ENCODE results near the gene GOLGA6A.
"Not testable (repeated sequence)": the region's sequence is repeated elsewhere in the genome, so short reads cannot be mapped to it uniquely, and the experiment has no call there.

Gene GOLGA6A

DNA sequence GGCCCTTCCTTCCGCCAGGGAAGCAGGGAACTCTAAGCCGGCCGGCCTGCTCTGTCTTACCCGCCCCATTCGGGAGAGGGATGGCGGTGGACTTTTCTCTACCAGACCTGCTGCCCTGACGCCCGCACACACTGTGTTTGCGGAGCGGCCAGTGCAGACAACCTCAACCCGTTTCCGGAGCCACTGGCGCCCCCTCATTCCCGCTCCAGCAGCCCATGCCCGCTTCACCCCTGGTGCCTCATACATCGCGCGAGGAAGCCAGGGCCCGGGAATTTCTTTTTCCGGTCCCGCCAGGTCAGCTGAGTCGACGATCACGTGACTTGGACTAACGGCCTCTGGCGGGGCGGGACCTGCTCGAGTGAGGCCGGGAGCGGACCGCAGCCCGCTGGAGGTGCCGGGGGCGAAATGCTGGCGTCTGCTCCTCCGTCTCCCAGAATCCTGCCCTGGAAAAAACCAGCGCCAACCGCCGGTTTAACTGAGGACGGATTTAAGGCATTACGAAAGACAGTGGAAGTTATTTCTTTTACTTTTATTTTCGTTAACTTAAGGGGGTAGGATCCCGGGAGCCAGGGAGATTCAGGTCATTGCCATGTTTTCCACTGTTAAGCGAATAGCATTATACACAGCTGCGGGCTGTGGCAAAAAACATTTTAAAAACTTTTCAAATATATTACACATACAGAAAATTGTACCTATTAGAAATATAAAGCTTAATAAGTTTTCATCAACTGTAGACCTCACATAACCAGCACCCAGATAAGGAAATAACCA is 17.8 kb upstream of the GOLGA6A start:
- DNase-seq, result peak; percentile 87

DNA sequence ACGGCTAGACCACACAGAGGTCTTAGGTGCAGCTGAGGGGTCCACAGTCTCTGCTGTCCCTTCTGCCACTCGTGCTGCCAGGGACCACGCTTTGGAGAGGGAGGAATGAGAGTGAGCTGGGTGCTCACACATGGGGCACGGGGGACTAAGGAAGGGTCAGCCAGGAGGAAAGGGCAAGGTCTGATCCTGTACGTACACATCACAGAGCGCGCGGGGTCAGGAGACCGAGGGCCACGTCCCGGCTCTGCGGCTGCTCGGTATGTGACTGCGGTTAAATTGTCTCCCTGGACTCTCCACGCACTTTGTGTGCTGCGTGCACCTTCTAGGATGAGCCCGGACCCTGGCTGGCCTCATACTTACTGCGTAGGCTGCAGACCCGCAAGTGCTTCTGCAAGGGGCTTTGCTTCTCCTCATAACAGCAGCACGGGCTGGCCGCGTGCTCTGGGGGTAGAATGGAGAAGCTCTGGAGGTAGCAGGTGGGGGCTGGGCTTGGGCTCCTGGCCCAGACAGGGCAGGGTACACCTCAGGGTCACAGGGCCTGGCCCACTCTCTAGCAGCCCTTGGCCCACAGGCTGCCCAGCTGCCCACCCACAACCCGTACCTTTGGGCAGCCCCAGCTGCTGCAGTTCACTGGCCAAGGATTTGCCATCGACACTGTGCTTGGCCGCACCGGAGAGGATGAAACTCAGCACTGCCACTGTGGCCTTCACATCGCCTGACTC is 14.6 kb upstream of the GOLGA6A start:
- not testable (repeated sequence) for DNase-seq

DNA sequence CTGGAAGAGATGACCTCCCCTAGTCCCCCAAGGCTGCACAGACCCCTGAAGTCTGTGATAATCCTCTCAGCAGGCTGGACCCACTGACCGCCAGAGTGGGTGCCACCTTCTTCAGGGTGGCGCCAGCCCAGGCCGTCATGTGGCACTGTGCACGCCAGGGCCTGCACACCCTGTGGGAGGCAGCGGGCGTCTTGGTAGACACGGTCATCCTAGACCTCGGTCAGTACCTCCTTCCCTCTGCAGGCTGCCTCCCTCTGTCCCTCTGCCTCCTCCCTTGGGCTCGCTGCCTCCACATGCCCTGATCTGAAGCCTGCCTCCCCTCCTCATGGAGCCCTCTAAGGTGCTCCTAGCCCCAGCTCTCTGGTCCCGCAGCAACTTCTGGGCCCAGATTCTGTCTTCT is 13.3 kb upstream of the GOLGA6A start:
- DNase-seq, result not testable (repeated sequence)

DNA sequence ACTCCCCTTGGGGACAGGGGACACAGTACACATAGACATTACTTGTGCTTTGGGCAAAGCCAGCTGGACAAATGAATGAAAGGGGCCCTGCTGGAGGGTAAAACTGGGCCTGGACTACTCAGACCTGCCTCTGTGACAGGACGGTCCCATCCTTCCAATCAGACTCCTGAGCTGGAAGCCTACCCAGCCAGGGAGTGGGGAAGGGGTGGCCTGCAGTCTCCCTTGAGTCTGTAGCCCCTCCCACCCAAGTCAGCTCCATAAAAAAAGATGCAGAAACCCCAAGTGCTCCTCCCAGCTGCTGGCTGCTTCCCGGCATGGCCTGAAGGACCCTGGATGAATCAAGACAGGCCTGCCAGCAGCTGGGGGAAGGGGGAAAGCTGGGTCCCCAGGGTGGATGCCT is 12.2 kb upstream of the GOLGA6A start:
- DNase-seq, result not testable (repeated sequence)

DNA sequence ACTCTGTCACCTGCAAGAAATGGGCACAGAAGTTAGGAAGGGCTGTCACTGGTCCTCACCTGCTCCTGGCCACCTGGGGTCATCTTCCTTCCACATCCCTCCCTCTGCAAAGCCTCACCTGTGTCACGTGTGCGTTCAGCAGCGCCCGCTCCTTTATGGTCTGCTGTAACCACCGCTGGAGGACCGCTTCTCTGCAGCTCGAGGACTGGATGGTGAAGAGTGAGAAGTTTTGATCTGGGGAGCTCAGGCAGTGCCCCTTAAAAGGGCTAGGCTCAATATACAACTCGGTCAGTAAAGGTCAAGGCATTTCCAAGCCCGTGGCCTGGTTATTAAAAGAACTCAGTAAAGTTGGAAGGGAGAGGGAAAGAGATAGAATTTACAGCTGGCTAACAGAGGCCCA is 6.6 kb downstream of the GOLGA6A start:
- not testable (repeated sequence) for DNase-seq

DNA sequence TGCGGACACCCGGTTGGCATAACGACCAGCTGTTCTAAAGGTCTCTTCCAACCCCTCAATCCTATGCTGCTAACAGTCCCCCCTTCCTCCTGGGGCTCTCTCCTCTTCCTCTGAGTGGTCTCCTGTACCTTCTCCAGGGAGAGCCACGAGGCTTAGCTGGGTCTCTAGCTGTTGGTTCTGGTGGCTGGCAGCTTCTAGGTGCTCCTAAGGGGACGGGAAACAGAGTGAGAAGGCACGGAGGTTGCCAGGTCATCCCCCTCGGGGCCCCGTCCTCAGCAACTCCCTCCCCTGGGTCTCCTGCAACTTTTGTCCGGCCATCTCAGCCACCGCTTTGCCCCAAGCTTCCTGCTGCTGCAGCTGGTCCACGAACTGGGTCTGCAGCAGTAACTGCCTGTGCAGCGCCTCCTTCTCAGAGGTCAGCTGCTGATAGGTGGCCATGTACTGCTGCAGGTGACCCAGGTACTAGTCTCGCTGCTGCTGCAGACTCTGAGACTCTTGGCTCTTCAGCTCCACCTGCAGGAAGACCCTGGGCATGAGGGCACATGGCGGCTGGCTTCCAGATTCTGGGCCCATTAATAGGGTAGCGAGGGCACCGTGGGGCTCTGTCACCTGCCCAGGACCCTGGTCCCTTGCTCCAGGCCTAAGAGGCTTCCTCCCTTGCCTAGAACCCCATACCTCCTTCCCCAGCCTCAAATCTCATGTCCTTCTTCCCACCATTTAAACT is 9.6 kb downstream of the GOLGA6A start:
- DNase-seq, result peak; percentile 44

DNA sequence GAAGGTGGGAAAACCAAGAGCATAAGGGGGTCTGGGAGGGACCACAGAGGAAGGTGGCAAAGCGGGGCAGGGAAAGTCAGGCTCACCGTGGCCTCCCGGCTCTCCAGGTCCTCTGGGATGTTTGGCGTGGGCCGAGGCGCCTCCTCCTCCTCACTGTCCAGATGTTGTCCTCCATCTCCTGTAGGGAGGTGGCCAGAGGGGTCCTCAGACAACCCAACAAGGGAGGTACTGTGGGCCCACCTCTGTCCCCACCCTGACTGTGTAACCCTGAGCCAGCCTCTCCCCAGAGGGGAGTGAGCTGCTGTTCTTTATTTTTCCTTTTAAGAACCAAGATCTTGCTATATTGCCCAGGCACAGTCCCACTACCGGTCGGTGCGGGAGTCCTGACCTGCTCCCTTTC is 10.2 kb downstream of the GOLGA6A start:
- not testable (repeated sequence) for DNase-seq

DNA sequence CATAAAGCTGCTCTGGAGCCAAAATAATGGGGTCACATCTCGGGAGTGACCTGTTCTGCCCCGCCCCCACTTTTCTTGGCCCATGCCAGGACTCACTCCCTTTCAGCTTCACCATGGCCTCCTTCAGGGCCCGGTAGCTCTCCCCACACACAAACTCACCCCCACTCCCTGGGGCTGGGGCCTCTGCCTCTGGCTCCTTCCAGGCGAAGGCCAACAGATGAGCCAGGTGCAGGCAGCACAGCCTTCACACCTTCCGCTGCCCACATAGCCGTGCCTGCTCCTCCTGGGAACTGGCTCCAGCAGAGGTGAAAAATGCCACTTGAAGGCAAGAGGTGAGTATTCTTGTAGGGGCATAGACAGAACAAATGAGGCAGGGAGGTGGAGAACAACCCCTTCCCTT is 10.7 kb downstream of the GOLGA6A start:
- not testable (repeated sequence) for DNase-seq

DNA sequence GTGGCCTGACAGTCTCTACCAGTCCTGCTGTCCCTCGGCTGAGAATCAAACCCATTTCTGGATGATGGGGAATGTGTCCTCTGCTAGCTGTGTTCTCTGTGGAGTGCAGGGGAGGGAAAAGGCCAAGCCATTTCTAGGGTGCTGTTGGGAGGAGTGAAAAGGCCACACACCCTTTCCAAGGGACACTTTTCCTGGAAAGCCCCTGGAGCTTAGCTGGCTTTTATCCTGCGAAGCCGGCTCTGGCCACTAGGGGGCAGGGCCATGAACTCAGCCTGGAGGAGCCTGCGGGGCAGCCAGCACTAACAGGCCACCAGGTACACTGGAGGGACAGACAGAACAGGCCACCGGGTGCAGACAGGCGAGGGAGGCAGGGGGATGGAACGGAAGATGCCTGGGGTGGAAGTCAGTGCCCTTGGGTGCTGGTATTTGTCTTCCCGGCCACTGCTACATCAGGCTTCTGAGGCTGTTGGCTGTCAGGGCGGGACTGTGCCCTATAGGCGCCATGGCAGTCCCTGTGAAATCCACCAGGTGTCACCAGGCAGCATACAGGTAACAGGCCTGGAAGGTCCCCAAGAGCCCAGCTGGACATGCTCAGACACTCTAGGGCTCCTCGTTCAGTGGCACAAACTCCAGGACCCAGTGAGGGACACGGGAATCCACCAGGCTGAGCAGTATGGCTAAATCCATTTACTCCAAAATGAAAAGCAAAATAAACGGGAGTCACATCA is 16.5 kb downstream of the GOLGA6A start:
- DNase-seq, result peak; percentile 48

DNA sequence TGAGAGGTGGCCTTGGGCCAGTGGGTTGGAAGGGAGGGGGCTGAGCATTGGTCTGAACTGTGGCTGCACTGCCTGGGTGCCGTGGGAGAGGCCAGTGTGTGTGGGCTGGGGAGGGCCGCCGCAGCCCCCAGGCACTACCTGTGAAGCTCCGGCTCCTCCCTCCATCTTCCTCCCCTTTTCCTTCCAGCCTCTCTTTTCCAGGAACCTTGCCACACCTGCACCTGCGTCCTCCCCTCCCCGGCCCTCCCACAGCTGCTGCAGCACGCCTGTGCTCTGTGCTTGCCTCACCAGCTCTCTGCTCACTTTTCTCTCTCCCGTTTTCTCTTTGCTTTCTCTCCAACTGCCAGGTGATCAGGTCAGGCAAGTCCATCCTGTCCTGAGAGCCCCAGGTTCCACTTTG is 17.5 kb downstream of the GOLGA6A start:
- not testable (repeated sequence) for DNase-seq

DNA sequence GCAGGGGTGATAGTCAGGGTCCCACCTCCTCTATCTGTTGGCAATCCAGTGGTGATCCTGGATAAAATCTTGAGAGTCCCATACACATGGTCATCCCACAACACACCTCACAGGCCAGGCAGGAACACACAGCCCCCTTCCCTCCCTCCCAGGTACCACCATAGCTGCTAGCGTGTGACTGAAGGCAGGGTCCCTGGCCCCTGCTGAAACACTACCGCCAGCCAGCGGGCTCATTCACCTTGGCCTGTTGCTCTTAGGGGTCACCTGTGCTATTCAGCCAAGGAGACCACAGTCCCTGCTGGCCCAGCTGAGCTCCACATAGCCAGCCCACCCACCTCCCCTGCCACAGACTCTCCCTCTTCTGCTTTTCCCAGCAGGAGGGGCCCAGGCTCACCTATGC is 18.2 kb downstream of the GOLGA6A start:
- not testable (repeated sequence) for DNase-seq

DNA sequence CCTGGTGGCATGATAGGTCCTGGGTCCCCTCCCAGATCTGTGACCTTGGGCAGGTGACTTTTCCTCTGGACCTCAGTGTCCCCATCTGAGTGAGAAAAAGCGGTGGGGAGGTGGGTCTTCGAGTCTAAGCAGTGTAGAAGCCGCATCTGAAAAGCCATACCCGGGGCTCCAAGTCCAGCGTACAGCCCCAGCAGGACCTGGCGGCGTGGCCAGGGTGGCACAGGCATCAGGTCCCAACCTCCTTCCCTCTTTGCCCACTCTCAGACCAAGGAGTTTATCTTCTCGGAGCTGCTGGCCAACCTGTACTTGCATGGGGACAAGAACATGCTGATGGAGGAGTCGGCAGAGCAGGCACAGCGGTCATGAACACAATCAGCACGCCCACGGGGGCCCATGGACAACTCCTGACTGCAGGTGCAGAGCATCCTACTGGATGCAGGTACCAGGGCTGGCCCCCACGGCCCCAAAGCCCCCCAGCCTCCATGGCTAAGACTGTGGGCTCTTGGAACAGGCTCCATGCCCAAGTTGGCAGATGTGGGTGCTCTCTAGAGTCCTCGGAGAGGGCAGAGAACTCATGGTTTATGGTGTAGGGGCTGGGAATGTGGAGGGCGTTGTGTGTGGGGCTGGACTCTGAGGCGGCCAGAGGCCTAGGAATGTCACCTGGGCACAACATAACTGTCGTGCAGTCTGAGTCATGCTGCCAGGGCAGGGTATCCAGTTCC is 18.8 kb downstream of the GOLGA6A start:
- DNase-seq, result not testable (repeated sequence)

DNA sequence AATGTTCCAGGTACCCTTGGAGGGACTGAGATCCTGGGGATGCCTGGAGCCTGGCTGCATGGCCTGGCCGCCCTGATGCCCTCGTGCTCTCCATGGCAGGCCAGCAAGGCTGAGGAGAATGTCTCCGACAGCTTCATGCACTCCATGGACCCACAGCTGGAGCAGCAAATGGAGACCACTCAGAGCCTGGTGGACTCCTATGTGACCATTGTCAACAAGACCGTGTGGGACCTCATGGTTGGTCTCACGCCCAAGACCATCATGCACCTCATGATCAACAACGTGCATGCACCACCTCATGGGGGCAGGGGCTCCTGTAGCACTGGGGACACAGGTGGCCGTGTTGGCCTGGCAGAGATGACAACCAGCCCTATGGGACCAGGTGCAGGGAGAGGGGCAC is 19.7 kb downstream of the GOLGA6A start:
- DNase-seq, result no peak

DNA sequence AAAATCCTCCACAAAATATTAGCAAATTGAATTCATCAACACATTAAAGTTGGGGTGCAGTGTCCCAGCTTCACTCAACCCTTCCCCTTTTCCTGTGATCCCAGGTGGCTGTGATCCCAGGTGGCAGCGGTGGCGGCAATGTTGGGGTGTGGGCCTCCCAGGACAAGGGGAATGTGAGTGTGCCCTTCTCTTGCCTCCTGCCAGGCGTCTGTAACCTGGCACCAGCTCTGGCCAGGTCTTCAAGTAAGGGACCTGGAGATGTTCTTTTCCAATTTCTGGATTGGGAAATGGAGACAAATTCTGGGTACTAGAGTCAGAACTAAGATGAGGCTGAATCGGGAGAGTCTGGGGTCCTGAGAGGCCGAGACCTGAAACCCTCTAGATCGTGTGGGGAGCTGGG is 20.1 kb downstream of the GOLGA6A start:
- DNase-seq, result no peak

DNA sequence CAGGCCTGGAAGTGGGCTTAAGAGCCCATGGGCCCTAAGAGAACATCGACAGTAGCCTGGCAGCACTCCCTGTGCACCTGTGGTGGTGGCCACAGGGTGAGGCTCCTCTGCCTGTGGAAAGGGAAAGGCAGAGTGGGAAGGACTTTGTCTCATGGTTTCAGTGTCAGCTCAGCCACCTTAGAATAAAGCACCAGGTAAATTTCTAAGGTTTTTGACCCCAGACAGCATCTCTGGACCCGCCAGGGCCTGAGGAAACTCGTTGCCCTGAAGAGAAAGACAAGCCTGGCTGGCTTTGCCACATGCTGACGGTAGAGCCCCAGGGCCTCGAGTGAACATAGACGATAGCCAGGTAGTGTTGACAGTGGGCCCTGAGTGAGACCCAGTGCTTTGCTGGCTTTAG is 22.1 kb downstream of the GOLGA6A start:
- no peak for DNase-seq

DNA sequence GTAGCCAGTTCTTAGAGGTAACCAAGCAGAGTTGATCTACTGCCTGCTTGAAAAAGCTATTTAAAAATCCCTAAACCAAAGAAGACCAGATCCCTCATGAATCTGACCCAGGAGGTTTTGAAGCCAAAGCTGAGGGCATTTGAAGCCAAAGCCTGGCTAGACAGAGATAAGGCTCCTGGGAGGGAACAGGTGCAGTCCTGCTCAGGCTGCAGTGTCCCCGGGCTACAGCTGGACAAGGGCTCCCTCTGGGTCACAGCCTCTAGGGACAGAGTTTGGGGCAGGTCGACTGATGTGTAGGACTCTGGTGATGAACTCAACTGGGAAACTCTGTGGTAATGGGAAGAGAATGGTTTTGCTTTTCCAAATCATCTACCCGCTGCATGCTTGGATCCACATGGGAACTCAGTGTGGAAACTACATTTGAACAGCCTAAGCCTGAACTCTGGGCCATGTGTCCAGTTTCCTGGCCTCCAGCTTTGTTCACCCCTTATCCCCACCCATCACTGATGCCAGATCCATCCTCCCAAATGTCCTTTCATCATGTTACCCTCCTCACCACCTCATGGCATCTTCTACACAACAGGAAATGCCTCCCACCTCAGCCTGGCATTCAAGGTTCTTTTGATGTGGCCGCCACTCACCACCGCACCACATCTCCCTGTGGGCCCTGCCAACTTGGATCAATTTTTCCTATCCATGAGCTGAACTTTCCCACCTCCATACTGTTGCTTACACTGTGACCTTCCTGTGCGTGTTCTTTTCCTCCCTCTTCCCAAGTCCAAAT is 23.1 kb downstream of the GOLGA6A start:
- DNase-seq, result not testable (repeated sequence)

DNA sequence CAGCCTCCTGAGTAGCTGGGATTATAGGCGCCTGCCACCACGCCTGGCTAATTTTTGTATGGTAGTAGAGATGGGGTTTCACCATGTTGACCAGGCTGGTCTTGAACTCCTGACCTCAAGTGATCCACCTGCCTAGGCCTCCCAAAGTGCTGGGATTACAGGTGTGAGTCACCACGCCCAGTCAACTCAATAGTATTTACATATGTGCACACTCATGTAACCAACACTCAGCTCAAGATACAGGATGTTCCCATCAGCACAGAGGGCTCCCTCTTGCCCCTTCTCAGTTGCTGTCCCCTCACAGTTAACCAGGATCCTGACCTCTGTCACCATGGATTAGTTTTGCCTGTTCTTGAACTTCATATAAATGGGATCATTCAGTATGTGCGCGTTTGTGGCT is 26.0 kb downstream of the GOLGA6A start:
- peak; percentile 37 for DNase-seq

DNA sequence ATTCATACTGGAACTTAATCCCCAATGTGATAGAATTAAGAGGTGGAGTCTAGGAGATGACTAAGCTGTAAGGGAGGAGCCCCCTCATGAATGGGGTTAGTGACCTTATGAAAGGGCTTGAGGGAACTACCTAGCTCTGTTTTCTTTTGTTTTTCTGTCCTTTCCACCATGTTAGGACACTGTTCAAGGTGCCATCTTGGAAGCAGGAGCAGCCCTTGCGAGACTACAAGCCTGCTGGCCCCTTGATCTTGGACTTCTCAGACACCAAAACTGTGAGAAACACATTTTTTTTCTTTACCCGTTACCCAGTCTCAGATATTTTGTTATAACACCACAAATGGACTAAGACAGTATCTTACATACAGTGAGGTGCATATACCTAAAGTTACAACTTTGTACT is 26.5 kb downstream of the GOLGA6A start:
- DNase-seq, result no peak

DNA sequence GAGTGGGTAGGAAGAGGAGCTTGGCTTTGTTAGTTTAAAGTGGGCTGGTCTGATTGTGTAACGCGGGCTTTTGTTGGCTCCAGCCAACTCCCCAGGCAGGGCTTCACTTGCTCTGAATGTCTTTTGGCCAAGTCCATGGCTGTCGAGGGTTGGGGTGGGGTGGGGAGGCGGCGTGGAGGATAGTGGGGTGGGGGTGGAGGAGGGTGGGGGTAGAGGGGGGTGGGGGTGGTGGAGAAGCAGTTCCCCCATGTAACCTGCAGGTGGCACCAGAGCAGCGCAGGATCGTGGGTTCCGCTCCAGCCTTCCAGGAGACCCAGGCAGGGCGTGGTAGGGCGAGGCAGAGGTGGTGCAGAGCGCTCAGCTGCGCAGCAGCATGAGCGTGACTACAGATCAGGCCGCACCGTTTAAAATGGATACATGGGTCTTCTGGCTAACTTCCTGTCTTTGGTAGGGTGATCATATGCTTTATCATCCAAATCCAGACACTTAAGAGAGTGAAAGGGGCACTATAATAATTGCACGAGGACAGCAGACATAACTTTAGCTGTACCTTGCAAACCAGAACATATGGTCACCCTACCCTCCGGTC is 28.3 kb downstream of the GOLGA6A start:
- DNase-seq, result peak; percentile 79

DNA sequence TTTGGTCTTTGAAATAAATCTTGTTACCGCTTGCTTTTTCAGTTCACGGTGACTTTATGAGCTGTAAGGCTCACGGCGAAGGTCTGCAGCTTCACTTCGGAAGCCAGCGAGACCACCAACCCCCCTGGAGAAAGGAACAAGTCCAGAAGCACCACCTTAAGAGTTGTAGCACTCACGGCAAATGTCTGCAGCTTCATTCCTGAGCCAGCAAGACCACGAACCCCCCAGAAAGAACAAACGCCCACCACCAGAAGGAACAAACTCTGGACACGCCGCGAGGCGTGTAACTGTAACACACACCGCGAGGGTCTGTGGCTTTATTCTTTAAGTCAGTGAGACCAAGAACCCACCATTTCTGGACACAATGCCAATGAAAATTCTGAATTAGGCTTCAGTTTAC is 28.8 kb downstream of the GOLGA6A start:
- no peak for DNase-seq

All from stimulated activated CD4-positive, alpha-beta T cell treated with anti-CD3 and anti-CD28 coated beads, Interleukin-1b, Interleukin-23, amount 100 ng/mL, for 48 hours (primary cell).